Activated T-helper 17 cell treated with anti-CD3 and anti-CD28 coated beads, Interleukin-2, amount 50 U/mL, for 72 hours (primary cell): ENCODE measurements around the gene DNLZ. TPM values are rescaled to one million over a fixed set of nuclear protein-coding genes. Genes with fewer than 3 reads are reported as not detected.

Source experiments
- ATAC-seq: fragments of 150-1000 bp; cut with Tn5 transposase; replicated peaks from 2 replicates; pipeline ENCODE4 v1.10.0; 2021; ENCODE audit warnings: mild to moderate bottlenecking, moderate library complexity
- H3K27ac Mint-ChIP-seq: one replicate; pipeline ENCODE4 v1.8.0; 2022; ENCODE audit warnings: mixed read lengths
- H3K27me3 Mint-ChIP-seq: one replicate; pipeline ENCODE4 v1.8.0; 2022; ENCODE audit warnings: mixed read lengths
- H3K36me3 Mint-ChIP-seq: one replicate; pipeline ENCODE4 v1.8.0; 2022; ENCODE audit warnings: low read depth, mild to moderate bottlenecking, mixed read lengths
- H3K4me1 Mint-ChIP-seq: one replicate; pipeline ENCODE4 v1.8.0; 2022; ENCODE audit warnings: mixed read lengths
- H3K4me3 Mint-ChIP-seq: one replicate; pipeline ENCODE4 v1.8.0; 2022; ENCODE audit warnings: mild to moderate bottlenecking, mixed read lengths
- H3K9me3 Mint-ChIP-seq: one replicate; pipeline ENCODE4 v1.8.0; 2022; ENCODE audit warnings: mixed read lengths
- total RNA-seq, 2 donors: library from RNA; stranded (reverse); gene quantifications; one replicate each; pipeline ENCODE4 v1.2.3, GENCODE V29; 2022

The DNLZ gene
- total RNA-seq, 2 donors from 2014 or later: 10.3 to 24.0 TPM

DNA sequence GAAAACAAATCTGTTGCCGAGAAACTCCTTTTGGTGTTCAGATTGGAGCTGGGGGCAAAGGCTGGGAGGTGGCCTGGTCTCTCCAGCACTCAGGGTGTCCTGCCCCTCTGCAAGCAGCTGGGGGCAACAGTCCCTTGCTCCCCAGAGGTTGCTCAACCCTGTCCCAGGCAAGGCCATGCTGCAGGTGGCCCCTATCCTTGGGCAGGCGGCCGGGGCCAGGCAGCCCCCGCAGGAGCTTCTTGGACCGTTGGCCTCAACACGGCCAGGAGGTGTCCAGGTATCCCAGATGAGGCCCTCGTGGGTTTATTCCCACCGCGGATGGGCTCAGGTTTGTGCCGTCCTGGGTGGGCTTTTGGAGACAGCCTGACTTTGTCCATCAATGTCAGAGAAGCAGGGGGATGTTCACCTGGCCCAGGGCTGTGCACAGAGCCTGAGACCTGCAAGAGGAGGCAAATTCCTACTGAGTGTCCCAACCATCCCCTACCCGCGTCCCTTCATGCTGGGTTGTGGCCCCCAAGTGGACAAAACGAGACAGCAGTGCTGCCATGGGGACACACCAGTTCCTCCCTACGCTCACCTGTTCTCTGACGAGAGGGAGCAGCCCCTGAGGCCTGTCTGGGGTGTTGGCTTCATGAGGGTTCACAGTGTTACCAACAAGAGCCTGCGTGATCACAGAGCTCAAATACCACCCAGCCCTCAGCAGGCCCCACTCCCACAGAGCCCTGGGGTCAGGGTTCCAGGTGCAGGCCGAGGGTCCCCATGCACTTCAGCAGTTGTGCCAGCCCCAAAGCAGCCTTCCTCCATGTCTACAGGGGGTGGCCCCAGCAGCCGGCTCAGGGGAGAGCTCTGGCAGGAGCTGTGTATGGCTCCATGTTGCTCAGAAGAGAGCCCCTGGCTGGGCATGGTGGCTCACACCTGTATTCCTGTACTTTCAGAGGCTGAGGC, 50.2 kb downstream of the DNLZ start:
- Mint-ChIP-seq H3K27ac (no peak overlapping the region), H3K9me3 (peaks cover 4% of the 10 kb centered on the region), H3K4me3 (no peak overlapping the region), H3K36me3 (no peaks in the 10 kb centered on the region), H3K27me3 (no peaks in the 10 kb centered on the region), H3K4me1 (no peaks in the 10 kb centered on the region)
- ATAC-seq: no peak

DNA sequence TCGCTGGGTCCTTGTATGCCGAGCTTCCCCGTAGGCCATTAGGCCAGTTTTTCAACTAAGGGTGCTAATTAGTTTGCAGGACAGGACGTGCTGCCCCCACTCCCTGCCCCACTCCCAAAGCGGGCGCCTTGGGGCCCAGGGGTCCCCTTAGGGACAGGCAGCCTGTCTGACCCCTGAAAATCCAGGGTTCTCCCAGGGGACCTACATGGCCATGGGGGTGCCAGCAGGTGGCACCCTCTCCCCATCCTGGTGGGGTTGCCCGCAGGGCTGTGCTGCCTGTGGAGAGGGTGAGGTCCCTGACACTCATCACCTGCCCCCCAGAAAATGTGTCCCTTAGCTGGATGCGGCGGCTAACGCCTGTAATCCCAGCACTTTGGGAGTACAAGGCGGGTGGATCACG, 51.1 kb downstream of the DNLZ start:
- Mint-ChIP-seq H3K4me3 (no peak overlapping the region), H3K27me3 (no peaks in the 10 kb centered on the region)
- peak; percentile 74 for ATAC-seq

DNA sequence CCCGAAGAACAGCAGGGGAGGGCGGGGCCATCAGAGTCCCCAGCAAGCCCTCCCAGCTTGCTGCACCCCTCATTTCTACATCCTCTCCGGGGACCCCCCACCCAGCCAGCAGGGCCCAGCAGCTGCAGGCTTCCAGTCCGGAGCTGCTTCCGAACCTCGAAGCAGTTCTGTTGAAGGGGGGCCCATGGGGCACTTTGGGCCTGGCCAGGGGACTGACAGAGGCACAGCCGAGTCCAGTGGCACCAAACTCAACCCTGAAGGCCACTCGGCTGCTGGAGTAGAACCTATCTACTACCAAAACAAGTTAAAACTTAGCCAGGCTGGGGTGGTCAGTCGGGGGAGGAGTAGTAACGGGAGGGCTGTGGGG, 51.6 kb downstream of the DNLZ start:
- Mint-ChIP-seq H3K36me3 (no peaks in the 10 kb centered on the region), H3K27me3 (no peaks in the 10 kb centered on the region), H3K27ac (no peak overlapping the region), H3K9me3 (peaks cover 4% of the 10 kb centered on the region), H3K4me3 (no peak overlapping the region), H3K4me1 (no peaks in the 10 kb centered on the region)
- ATAC-seq: no peak

More for the DNA sequence above, 51.1 kb downstream of the DNLZ start:
- Mint-ChIP-seq H3K9me3 (peaks cover 4% of the 10 kb centered on the region), H3K36me3 (no peaks in the 10 kb centered on the region), H3K4me1 (no peaks in the 10 kb centered on the region), H3K27ac (no peak overlapping the region)

DNA sequence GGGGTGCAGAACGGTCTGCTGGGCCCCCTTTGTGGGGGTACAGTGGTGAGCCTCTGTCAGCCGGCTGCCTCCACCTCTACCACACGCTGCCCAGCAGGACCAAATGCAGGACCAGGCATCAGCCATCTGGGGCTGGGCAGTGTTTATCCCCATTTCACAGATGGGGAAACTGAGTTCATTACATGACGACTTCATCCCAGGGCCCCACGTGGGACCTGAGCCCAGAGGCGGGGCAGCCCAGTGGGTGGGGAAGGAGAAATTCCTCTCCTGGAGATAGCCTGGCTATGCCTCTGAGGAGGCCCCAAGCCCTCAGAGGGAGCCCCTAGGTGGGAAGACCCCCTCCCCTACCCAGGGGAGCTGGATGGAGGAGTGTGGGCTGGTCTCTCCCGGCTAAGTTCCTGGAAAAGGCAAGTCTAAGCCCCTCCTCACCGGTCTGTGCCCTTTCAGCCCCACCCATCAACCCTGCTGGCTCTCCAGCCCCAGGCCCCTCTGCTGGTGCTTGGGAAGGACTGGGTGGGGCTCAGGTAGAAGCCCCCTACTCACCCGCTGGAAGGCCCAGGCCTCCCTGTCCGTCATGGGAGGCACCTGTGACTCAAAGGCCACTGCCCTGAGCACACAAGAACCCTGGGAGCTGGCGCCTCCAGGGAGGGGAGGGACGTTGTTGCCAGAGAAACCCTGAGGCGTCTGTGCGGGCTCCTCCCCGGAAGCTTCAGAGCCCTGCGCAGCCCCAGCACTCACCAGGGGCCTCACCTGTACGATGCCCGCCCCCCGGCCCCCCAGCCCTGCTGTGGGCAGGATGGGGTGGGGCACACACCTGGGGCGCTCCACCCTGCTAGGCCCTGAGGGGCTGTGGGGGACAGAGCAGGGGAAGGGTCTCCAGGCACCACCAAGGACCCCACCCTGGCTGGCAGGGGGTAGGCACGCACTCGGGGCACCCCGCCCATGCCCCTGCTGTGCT, 52.2 kb downstream of the DNLZ start:
- no peak overlapping the region for H3K4me3 Mint-ChIP-seq
- no peaks in the 10 kb centered on the region for H3K4me1 Mint-ChIP-seq
- H3K9me3 Mint-ChIP-seq: peaks cover 4% of the 10 kb centered on the region
- peak; percentile 20 for ATAC-seq
- H3K27me3 Mint-ChIP-seq: peaks cover under 1% of the 10 kb centered on the region
- H3K27ac Mint-ChIP-seq: no peak overlapping the region
- H3K36me3 Mint-ChIP-seq: no peaks in the 10 kb centered on the region

DNA sequence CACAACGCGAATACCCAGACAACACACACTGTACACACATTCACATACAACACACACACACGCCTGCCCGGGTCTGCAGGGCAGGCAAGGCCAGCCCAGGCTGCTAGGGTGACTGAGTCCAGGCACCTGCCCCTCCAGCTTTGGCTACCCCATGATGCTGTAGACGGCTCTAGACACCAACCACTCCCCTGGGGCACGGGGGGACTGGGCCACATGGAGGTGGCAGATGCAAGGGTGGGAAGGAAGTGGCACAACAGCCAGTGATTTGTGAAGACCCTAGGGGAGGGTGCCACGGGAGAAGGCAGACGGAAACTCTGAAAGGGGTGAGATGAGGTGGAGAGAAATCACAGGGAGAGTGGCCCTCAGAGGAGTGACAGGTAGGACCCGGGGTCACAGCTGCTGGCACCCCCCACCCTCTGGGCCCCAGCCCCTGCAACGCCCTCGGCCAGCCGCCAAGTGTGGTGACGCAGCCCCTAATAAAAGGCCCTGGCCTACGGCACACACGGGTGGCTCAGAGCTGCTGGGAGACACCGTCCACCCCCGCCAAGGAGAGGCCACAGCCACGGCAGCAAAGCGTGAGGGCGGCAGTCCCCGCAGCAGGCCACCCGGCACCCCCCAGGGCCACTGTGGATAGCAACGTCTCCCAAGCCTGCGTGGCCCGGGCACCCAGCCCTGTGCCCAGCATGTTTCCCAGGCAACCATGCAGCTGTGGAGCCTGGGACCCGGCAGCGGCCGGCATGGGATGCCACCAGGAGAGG, 53.1 kb downstream of the DNLZ start:
- H3K9me3 Mint-ChIP-seq: peaks cover 4% of the 10 kb centered on the region
- H3K27me3 Mint-ChIP-seq: peaks cover 3% of the 10 kb centered on the region
- H3K4me3 Mint-ChIP-seq: no peak overlapping the region
- no peak overlapping the region for H3K27ac Mint-ChIP-seq
- H3K36me3 Mint-ChIP-seq: no peaks in the 10 kb centered on the region
- H3K4me1 Mint-ChIP-seq: no peaks in the 10 kb centered on the region
- ATAC-seq: no peak

DNA sequence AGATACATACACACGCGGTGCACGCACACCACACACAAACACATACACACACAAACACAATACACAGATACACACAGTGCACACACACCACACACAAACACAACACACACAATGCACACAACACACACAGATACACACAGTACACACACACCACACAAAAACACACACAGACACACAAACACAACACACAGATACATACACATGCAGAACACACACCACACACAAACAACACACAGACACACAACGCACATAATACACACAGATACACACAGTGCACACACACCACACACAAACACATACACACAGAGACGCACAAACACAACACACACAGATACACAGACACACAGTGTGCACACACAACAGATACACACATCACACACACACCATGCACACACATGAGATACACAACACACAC, 53.7 kb downstream of the DNLZ start:
- H3K27ac Mint-ChIP-seq: no peak overlapping the region
- H3K9me3 Mint-ChIP-seq: peaks cover 4% of the 10 kb centered on the region
- no peak for ATAC-seq
- H3K4me1 Mint-ChIP-seq: no peaks in the 10 kb centered on the region
- peaks cover 3% of the 10 kb centered on the region for H3K27me3 Mint-ChIP-seq
- no peaks in the 10 kb centered on the region for H3K36me3 Mint-ChIP-seq
- H3K4me3 Mint-ChIP-seq: no peak overlapping the region

Other genes starting within 250 kb of the DNLZ start
- gene TMEM250, start 244.9 kb downstream of the DNLZ start, total RNA-seq: 10 to 100 TPM; 28.2 to 37.7 TPM
- under 1 TPM in 1 of 2 donors, not detected in 1; 0.16 TPM for gene LHX3, start 158.6 kb downstream of the DNLZ start, total RNA-seq
- gene QSOX2, start 117.9 kb downstream of the DNLZ start, total RNA-seq: 10 to 100 TPM; 25.9 to 28.5 TPM
- gene CCDC187, start 59.6 kb downstream of the DNLZ start, total RNA-seq: under 1 TPM in 1 of 2 donors, not detected in 1; 0.02 TPM
- 10 to 100 TPM in 1 of 2 donors, 1 to 10 TPM in 1; 5.9 to 16.3 TPM for gene GPSM1, start 36.2 kb downstream of the DNLZ start, total RNA-seq
- 1 to 10 TPM; 6.1 to 6.4 TPM for gene CARD9, start 9.9 kb upstream of the DNLZ start, total RNA-seq
- gene SNAPC4, start 36.4 kb upstream of the DNLZ start, total RNA-seq: 10 to 100 TPM; 16.3 to 21.9 TPM
- gene ENTR1, start 46.9 kb upstream of the DNLZ start, total RNA-seq: 10 to 100 TPM; 56.3 to 81.0 TPM
- 100 to 1,000 TPM in 1 of 2 donors, 10 to 100 TPM in 1; 89.7 to 123 TPM for gene PMPCA, start 46.9 kb upstream of the DNLZ start, total RNA-seq
- gene INPP5E, start 76.1 kb upstream of the DNLZ start, total RNA-seq: 10 to 100 TPM; 14.2 to 18.2 TPM
- gene SEC16A, start 119.3 kb upstream of the DNLZ start, total RNA-seq: 10 to 100 TPM; 56.0 to 85.3 TPM
- gene NOTCH1, start 182.3 kb upstream of the DNLZ start, total RNA-seq: 10 to 100 TPM; 63.8 to 65.9 TPM